Skeletal muscle tissue (tissue), 4 donors: ENCODE measurements around the gene IL10RB. TPM values are rescaled to one million over a fixed set of nuclear protein-coding genes. Genes with fewer than 3 reads are reported as not detected.

Experiments used
- H3K27ac ChIP-seq: one replicate; pipeline ENCODE4 v1.7.0; 2013; ENCODE audit warnings: mild to moderate bottlenecking, low read depth, low read length, inconsistent platforms
- H3K27me3 ChIP-seq, 3 donors: one replicate each; pipeline ENCODE4 v1.7.0; 2013; ENCODE audit warnings: low read length in 3 of 3; ENCODE audit not compliant: control insufficient read depth in 3 of 3, insufficient read depth in 3 of 3
- H3K36me3 ChIP-seq, 3 donors: one replicate each; pipeline ENCODE4 v1.7.0; 2013; ENCODE audit warnings: low read length in 3 of 3; ENCODE audit not compliant: control insufficient read depth in 3 of 3, insufficient read depth in 3 of 3
- H3K4me1 ChIP-seq, 3 donors: one replicate each; pipeline ENCODE4 v1.7.0; 2013; ENCODE audit warnings: low read length in 3 of 3, mild to moderate bottlenecking in 3 of 3; ENCODE audit not compliant: control insufficient read depth in 3 of 3, insufficient read depth in 3 of 3
- H3K4me3 ChIP-seq, 3 donors: one replicate each; pipeline ENCODE4 v1.7.0; 2013; ENCODE audit warnings: low read length in 3 of 3
- H3K9ac ChIP-seq, 3 donors: one replicate each; pipeline ENCODE4 v1.7.0; 2013; ENCODE audit warnings: low read length in 3 of 3, mild to moderate bottlenecking in 3 of 3, moderate library complexity in 2 of 3, low read depth in 1 of 3
- H3K9me3 ChIP-seq, 3 donors: one replicate each; pipeline ENCODE4 v1.7.0; 2013; ENCODE audit warnings: low read length in 3 of 3; ENCODE audit not compliant: control insufficient read depth in 3 of 3
- total RNA-seq: library from RNA; depleted of rRNA; stranded (reverse); fragments of >200 nt; gene quantifications from one replicate; pipeline ENCODE4 v1.2.3, GENCODE V29; 2014
- donor health status: Osteomylitis.

Gene IL10RB
- total RNA-seq, 1 donor from 2014 or later = 23.0 TPM

GRCh38 chr21:33279330-33279820 lies 13.2 kb downstream of the IL10RB start:
- Histone ChIP-seq H3K27ac (no peak overlapping the region), H3K27me3 (no peaks in the 10 kb centered on the region), H3K9ac (no peak overlapping the region), H3K9me3 (peaks cover 0 to 3% (median 2%) of the 10 kb centered on the region in 3 donors), H3K4me3 (no peak overlapping the region), H3K36me3 (peaks cover 23 to 29% (median 26%) of the 10 kb centered on the region in 3 donors), H3K4me1 (no peaks in the 10 kb centered on the region)

GRCh38 chr21:33281096-33281652 lies 15.0 kb downstream of the IL10RB start:
- peaks cover 5 to 7% (median 6%) of the 10 kb centered on the region in 3 donors for H3K4me1 ChIP-seq
- no peak overlapping the region for H3K27ac ChIP-seq
- no peak overlapping the region for H3K4me3 ChIP-seq
- H3K9ac ChIP-seq = no peak overlapping the region
- H3K27me3 ChIP-seq = no peaks in the 10 kb centered on the region
- peaks cover 0 to 3% (median 2%) of the 10 kb centered on the region in 3 donors for H3K9me3 ChIP-seq
- H3K36me3 ChIP-seq = peaks cover 31 to 32% (median 31%) of the 10 kb centered on the region in 3 donors

- Histone ChIP-seq H3K36me3 (peaks cover 30 to 34% (median 31%) of the 10 kb centered on the region in 3 donors), H3K27ac (no peak overlapping the region), H3K27me3 (no peaks in the 10 kb centered on the region), H3K4me3 (no peak overlapping the region), H3K9ac (no peak overlapping the region), H3K9me3 (peaks cover 0 to 3% (median 2%) of the 10 kb centered on the region in 3 donors), H3K4me1 (peaks cover 13 to 20% (median 16%) of the 10 kb centered on the region in 3 donors)
These were observed 17.0 kb downstream of the IL10RB start for GRCh38 chr21:33283203-33283602.

- peak overlapping the region in 1 of 3 donors; percentile 50 for H3K9ac ChIP-seq
- H3K36me3 ChIP-seq = peaks cover 19 to 37% (median 33%) of the 10 kb centered on the region in 3 donors
- peak overlapping the region in 1 of 3 donors; percentile 13 for H3K4me3 ChIP-seq
- H3K4me1 ChIP-seq = peaks cover 22 to 30% (median 22%) of the 10 kb centered on the region in 3 donors
- no peaks in the 10 kb centered on the region for H3K27me3 ChIP-seq
- peak overlapping the region; percentile 59 for H3K27ac ChIP-seq
- H3K9me3 ChIP-seq = no peaks in the 10 kb centered on the region
These were observed 19.9 kb downstream of the IL10RB start for GRCh38 chr21:33286076-33286475.

GRCh38 chr21:33286600-33287456 lies 20.7 kb downstream of the IL10RB start:
- no peaks in the 10 kb centered on the region for H3K9me3 ChIP-seq
- peaks cover 22 to 36% (median 35%) of the 10 kb centered on the region in 3 donors for H3K36me3 ChIP-seq
- no peaks in the 10 kb centered on the region for H3K27me3 ChIP-seq
- H3K4me3 ChIP-seq = no peak overlapping the region
- H3K9ac ChIP-seq = peak overlapping the region in 2 of 3 donors; percentile 32 to 50
- H3K4me1 ChIP-seq = peaks cover 22 to 30% (median 22%) of the 10 kb centered on the region in 3 donors
- H3K27ac ChIP-seq = peak overlapping the region; percentile 59

GRCh38 chr21:33289199-33289819 lies 23.1 kb downstream of the IL10RB start:
- H3K36me3 ChIP-seq = peaks cover 29 to 40% (median 40%) of the 10 kb centered on the region in 3 donors
- H3K4me3 ChIP-seq = no peak overlapping the region
- no peaks in the 10 kb centered on the region for H3K9me3 ChIP-seq
- no peaks in the 10 kb centered on the region for H3K27me3 ChIP-seq
- peaks cover 22 to 30% (median 22%) of the 10 kb centered on the region in 3 donors for H3K4me1 ChIP-seq
- no peak overlapping the region for H3K9ac ChIP-seq
- peak overlapping the region; percentile 59 for H3K27ac ChIP-seq

- Histone ChIP-seq H3K27me3 (no peaks in the 10 kb centered on the region), H3K4me1 (peaks cover 22 to 30% (median 22%) of the 10 kb centered on the region in 3 donors), H3K4me3 (no peak overlapping the region), H3K9ac (no peak overlapping the region), H3K36me3 (peaks cover 28 to 40% (median 38%) of the 10 kb centered on the region in 3 donors), H3K27ac (no peak overlapping the region), H3K9me3 (no peaks in the 10 kb centered on the region)
These were observed 24.3 kb downstream of the IL10RB start for GRCh38 chr21:33290441-33290840.

GRCh38 chr21:33291686-33292085 lies 25.5 kb downstream of the IL10RB start:
- peaks cover 28 to 40% (median 38%) of the 10 kb centered on the region in 3 donors for H3K36me3 ChIP-seq
- H3K4me3 ChIP-seq = no peak overlapping the region
- peaks cover 12 to 19% (median 14%) of the 10 kb centered on the region in 3 donors for H3K4me1 ChIP-seq
- no peak overlapping the region for H3K9ac ChIP-seq
- no peaks in the 10 kb centered on the region for H3K9me3 ChIP-seq
- H3K27ac ChIP-seq = no peak overlapping the region
- H3K27me3 ChIP-seq = no peaks in the 10 kb centered on the region

GRCh38 chr21:33292724-33293123 lies 26.6 kb downstream of the IL10RB start:
- Histone ChIP-seq H3K36me3 (peaks cover 31 to 40% (median 38%) of the 10 kb centered on the region in 3 donors), H3K9ac (no peak overlapping the region), H3K4me3 (no peak overlapping the region), H3K27me3 (no peaks in the 10 kb centered on the region), H3K4me1 (peaks cover 11 to 12% (median 12%) of the 10 kb centered on the region in 3 donors), H3K27ac (no peak overlapping the region), H3K9me3 (no peaks in the 10 kb centered on the region)
